Fibroblast of villous mesenchyme (primary cell): ENCODE measurements around the gene RNF126. TPM values are rescaled to one million over a fixed set of nuclear protein-coding genes. Genes with fewer than 3 reads are reported as not detected.

Source experiments
- DNase-seq: peaks from one replicate; pipeline ENCODE4 v3.0.0-alpha.2; 2010; ENCODE audit warnings: low read depth
- H3K4me3 ChIP-seq: 2 replicates; pipeline ENCODE4 v1.5.1; 2011; ENCODE audit warnings: low read depth, mild to moderate bottlenecking, low read length
- total RNA-seq: library from RNA; depleted of rRNA; stranded (reverse); fragments of >200 nt; gene quantifications from 2 replicates; pipeline ENCODE4 v1.2.3, GENCODE V29; 2012
- TF ChIP-seq, protein P1 (sequence below): IDR thresholded peaks from 2 replicates; pipeline ENCODE4 v1.5.1; 2012; ENCODE audit warnings: low read depth, mild to moderate bottlenecking, low read length; ENCODE audit not compliant: insufficient read depth

RNF126 gene
- total RNA-seq, 1 donor = 30.7 TPM

DNA sequence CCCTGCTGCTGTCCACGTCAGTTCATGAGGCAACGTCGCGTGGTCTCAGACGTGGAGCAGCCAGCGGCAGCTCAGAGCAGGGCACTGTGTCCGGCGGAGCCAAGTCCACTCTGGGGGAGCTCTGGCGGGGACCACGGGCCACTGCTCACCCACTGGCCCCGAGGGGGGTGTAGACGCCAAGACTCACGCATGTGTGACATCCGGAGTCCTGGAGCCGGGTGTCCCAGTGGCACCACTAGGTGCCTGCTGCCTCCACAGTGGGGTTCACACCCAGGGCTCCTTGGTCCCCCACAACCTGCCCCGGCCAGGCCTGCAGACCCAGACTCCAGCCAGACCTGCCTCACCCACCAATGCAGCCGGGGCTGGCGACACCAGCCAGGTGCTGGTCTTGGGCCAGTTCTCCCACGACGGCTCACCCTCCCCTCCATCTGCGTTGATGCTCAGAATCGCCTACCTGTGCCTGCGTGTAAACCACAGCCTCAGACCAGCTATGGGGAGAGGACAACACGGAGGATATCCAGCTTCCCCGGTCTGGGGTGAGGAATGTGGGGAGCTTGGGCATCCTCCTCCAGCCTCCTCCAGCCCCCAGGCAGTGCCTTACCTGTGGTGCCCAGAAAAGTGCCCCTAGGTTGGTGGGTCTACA is 19.8 kb upstream of the RNF126 start:
- no peak overlapping the region for H3K4me3 ChIP-seq
- no peak for DNase-seq
- TF ChIP-seq, protein P1, sequence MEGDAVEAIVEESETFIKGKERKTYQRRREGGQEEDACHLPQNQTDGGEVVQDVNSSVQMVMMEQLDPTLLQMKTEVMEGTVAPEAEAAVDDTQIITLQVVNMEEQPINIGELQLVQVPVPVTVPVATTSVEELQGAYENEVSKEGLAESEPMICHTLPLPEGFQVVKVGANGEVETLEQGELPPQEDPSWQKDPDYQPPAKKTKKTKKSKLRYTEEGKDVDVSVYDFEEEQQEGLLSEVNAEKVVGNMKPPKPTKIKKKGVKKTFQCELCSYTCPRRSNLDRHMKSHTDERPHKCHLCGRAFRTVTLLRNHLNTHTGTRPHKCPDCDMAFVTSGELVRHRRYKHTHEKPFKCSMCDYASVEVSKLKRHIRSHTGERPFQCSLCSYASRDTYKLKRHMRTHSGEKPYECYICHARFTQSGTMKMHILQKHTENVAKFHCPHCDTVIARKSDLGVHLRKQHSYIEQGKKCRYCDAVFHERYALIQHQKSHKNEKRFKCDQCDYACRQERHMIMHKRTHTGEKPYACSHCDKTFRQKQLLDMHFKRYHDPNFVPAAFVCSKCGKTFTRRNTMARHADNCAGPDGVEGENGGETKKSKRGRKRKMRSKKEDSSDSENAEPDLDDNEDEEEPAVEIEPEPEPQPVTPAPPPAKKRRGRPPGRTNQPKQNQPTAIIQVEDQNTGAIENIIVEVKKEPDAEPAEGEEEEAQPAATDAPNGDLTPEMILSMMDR = no peak

DNA sequence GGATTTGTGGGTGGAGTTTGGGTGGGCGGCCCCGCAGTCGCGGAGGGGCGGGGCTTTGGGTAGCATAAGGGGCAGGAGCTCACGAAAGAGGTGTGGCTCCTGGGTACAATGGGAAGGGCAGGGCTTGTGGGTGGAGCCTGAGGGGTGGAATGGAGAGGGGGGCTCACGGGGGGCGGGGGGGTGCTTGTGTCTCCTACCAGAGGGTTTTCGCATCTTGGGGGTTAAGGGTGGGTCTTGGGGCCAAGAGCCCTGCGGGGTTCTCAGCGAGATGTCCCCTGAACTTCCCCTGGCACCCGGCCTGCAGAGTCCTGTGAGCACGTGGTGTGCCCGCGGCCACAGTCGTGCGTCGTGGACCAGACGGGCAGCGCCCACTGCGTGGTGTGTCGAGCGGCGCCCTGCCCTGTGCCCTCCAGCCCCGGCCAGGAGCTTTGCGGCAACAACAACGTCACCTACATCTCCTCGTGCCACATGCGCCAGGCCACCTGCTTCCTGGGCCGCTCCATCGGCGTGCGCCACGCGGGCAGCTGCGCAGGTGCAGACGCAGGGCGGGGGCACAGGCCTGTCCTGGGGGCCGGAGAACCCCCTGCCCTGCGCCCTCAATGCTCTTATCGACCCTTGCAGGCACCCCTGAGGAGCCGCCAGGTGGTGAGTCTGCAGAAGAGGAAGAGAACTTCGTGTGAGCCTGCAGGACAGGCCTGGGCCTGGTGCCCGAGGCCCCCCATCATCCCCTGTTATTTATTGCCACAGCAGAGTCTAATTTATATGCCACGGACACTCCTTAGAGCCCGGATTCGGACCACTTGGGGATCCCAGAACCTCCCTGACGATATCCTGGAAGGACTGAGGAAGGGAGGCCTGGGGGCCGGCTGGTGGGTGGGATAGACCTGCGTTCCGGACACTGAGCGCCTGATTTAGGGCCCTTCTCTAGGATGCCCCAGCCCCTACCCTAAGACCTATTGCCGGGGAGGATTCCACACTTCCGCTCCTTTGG is 18.3 kb upstream of the RNF126 start:
- TF ChIP-seq, protein P1 = no peak
- DNase-seq = no peak
- H3K4me3 ChIP-seq = peak overlapping the region; percentile 54

DNA sequence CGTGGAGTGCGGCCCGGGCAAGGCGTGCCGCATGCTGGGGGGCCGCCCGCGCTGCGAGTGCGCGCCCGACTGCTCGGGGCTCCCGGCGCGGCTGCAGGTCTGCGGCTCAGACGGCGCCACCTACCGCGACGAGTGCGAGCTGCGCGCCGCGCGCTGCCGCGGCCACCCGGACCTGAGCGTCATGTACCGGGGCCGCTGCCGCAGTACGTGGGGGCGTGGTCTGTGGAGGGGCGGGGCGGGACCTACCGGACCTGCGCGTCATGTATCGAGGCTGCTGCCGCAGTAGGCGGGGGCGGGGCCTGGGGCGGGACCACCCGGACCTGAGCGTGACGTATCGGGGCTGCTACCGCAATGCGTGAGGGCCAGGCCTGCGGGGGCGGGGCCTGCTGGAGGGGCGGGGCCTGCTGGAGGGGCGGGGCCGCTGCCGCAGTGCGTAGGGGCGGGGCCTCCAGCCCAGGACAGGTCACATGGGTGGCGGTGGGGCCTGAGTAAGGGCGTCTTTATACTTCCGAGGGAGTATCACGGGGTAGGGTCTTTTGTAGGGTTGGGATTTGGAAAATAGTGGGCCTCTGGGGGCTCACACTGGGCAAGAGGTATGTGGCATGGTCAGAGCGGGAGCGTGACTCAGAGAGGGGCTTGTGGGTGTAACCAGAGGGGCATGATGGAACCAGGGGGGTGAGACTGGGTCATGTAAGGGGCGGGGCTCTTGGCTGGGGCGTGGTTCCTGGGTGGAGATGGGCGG is 17.4 kb upstream of the RNF126 start:
- H3K4me3 ChIP-seq = peak overlapping the region; percentile 60
- TF ChIP-seq, protein P1 = peak; percentile 27
- DNase-seq = peak; percentile 99

DNA sequence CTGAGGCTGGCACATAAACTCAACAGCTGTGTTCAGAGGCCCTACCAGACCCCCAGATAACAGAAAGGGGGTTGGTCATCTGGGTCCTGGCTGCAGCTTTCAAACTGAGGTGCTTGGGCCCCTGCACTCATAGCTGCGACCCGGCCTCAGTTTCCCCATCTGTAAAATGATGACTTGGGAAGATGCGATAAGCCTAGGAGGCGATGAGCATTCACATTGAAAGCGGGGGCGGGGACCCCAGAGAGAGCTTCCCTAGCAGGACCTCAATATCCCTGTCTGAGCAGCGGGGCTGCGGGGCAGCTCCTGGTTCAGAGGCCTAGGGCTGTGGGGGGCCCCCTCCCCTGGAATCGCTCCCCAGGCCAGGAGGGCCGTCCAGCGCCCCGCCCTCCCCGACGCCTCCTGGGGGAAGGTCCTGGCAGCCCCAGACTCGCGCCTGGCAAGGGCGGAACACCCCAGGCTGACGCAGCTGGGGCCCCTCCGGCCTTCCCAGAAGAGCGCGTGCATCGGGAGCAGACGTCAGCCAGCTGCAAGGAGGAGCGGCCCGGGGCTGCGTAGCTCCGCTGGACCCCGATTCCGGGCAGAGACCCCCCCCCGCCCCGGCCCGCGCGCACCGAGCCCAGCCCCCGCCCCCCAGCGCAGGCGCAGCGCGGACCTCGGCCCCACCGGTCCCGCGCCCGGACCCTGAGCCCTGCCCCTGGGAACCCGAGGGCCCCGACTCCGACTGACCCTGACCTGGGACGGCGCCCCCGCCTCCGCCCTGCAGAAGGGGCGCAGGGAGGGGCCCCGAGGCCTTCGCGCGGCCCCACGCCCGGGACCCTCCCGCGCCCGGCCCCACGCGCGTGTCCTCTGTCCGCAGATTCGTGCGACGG is 16.6 kb upstream of the RNF126 start:
- peak; percentile 91 for DNase-seq
- TF ChIP-seq, protein P1 = no peak
- H3K4me3 ChIP-seq = peak overlapping the region; percentile 60

DNA sequence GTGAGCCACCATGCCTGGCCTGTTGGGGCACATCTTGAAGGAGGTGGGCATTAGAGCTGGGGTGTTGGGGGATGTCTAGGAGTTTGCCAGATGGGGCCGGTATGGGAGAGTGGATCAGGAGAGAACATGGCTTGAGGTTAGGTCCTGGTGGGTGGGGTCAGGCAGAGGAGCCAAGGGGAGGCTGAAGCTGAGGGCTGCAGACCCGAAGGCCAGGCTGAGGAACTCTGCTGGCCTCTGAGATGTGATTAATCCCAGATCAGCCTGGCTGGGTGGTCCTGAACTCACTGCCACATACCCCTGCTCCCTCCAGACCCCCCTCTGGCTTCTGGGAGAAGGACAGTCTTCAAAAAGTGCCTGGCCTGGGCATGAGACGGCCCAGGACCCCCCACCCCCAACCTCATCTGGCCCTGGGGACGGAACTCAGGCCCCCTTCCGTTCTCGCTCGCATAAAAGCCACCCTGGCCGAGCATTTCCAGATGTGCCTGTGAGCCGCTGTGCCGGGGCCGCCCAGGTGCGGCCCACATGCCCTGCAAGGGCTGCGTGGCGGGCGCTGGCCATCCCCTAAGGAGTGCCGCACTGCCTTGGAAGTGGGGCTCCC is 15.9 kb upstream of the RNF126 start:
- TF ChIP-seq, protein P1 = no peak
- no peak for DNase-seq
- peak overlapping the region; percentile 60 for H3K4me3 ChIP-seq
